ENCODE results near the gene CILP.
A peak's percentile ranks its signal among the peaks of the same experiment; 100 is the strongest.
"Not testable (repeated sequence)": the region's sequence is repeated elsewhere in the genome, so short reads cannot be mapped to it uniquely, and the experiment has no call there.

Gene CILP

GRCh38 chr15:65194826-65195547, 16.3 kb downstream of the CILP start:
- no peak for DNase-seq

GRCh38 chr15:65192016-65192415, 19.3 kb downstream of the CILP start:
- DNase-seq = no peak

- peak; percentile 10 for DNase-seq
Observed at GRCh38 chr15:65189102-65189740, 22.1 kb downstream of the CILP start.

GRCh38 chr15:65188472-65188871, 22.8 kb downstream of the CILP start:
- not testable (repeated sequence) for DNase-seq

GRCh38 chr15:65184868-65185717, 26.2 kb downstream of the CILP start, which contains the start of gene CLPX:
Gene CLPX (minus strand): TSS chr15:65185342. CDS start chr15:65185153, 189 bp downstream.
- DNase-seq = peak; percentile 79

GRCh38 chr15:65184305-65184867, 26.9 kb downstream of the CILP start:
- no peak for DNase-seq

- DNase-seq = no peak
Observed at GRCh38 chr15:65183865-65184159, 27.5 kb downstream of the CILP start.

GRCh38 chr15:65182538-65182937, 28.7 kb downstream of the CILP start:
- no peak for DNase-seq

GRCh38 chr15:65181582-65182353, 29.5 kb downstream of the CILP start:
- not testable (repeated sequence) for DNase-seq

GRCh38 chr15:65180167-65180566, 31.1 kb downstream of the CILP start:
- DNase-seq = no peak

GRCh38 chr15:65177901-65178300, 33.4 kb downstream of the CILP start:
- DNase-seq = no peak

GRCh38 chr15:65176056-65176455, 35.2 kb downstream of the CILP start:
- DNase-seq = no peak

- DNase-seq = no peak
Observed at GRCh38 chr15:65175511-65175910, 35.8 kb downstream of the CILP start.

- no peak for DNase-seq
Observed at GRCh38 chr15:65174509-65174908, 36.8 kb downstream of the CILP start.

GRCh38 chr15:65172531-65172930, 38.7 kb downstream of the CILP start:
- DNase-seq = no peak

- DNase-seq = no peak
Observed at GRCh38 chr15:65171428-65171827, 39.8 kb downstream of the CILP start.

GRCh38 chr15:65165875-65166274, 45.4 kb downstream of the CILP start:
- DNase-seq = no peak

- DNase-seq = no peak
Observed at GRCh38 chr15:65164139-65164538, 47.1 kb downstream of the CILP start.

- DNase-seq = no peak
Observed at GRCh38 chr15:65163041-65163440, 48.2 kb downstream of the CILP start.

GRCh38 chr15:65156692-65157091, 54.6 kb downstream of the CILP start:
- no peak for DNase-seq

GRCh38 chr15:65154720-65155119, 56.6 kb downstream of the CILP start:
- DNase-seq = no peak

- no peak for DNase-seq
Observed at GRCh38 chr15:65147902-65148301, 63.4 kb downstream of the CILP start.

GRCh38 chr15:65146438-65146837, 64.8 kb downstream of the CILP start:
- no peak for DNase-seq
